Stimulated activated CD4-positive, alpha-beta T cell treated with anti-CD3 and anti-CD28 coated beads, Interleukin-4, amount 100 ng/mL, for 1 hour (primary cell): ENCODE measurements around the gene CHGA.

Source experiments
- DNase-seq: peaks from one replicate; pipeline ENCODE4 v3.0.0-alpha.2; 2020

CHGA gene

DNA sequence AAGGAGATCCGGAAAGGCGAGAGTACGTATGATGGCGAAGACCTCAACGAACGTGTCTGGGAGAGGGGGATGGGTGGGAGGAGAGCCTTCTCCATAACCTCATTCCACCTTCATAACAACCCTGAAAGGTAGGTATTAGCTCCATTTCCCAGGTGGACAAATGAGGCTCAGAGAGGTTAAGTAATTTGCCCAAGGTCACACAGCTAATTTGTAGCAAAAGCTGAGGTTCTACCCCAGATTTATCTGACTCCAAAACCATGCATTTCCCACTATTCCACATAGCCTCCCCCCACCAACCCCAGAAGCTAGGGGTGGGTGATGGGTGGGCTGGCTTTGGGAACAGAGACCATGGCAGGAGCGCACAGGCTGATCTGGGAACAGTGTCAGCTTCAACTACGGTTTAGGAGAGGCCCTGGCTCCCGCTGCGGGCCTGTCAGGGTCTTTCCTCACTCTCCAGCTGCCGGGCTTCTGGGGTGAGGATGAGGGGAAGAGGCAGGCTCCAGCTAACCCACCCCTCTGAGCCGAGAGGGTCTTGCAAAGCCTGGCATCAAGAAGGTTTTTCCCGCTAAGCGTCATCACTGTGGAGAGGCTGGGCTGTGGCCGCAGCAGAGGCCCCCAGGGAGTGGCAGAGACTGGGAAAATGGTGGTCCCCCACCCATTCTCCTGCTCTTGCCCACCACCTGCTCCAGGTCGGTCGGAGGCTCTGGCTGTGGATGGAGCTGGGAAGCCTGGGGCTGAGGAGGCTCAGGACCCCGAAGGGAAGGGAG, 8.9 kb downstream of the CHGA start:
- DNase-seq = no peak

DNA sequence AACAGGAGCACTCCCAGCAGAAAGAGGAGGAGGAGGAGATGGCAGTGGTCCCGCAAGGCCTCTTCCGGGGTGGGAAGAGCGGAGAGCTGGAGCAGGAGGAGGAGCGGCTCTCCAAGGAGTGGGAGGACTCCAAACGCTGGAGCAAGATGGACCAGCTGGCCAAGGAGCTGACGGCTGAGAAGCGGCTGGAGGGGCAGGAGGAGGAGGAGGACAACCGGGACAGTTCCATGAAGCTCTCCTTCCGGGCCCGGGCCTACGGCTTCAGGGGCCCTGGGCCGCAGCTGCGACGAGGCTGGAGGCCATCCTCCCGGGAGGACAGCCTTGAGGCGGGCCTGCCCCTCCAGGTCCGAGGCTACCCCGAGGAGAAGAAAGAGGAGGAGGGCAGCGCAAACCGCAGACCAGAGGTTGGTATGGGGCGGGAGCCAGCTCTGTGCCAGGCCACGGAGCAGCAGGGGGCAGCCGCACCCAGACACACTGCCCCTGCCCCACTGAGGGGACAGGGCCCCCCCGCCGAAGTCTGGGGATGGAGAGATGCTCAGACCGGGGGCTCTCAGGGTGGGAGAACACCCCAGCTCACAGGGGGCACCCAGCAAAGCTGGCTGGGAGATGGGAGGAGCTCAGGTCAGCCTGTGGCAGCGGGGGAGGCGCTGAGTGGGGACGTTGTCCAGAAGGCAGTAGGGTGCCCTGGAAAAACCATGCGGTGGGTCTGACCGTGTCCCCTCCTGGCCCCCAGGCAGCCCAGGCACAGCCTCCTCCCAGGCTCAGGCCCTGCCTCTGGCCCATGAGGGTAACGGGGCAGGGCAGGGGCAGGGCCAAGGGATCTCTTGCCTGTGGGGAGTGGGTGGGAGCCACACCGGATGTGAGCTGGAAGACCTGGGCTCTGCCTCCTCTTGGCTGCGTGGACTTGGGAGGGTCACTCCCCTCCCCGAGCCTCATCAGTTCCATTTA, 9.8 kb downstream of the CHGA start:
- no peak for DNase-seq

DNA sequence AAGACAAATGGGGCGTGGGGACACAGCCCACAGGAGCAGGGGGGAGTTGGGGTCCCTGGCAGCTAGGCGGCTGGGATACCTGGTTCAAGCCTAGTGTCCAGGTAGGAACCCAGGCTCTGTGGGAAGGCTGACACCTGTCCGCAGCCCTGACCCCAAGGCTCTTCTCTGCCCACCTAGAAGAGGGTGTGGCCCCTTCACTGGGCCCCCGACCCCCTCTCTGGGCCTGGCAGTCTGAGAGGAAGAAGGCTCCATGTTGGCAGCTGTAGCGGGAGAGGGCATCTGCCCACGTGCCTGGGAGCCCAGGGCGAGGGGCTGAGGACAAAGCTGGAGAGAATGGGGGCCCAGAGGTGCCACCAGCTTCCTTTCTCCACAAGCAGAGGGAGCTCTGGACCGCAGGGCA, 10.5 kb downstream of the CHGA start:
- no peak for DNase-seq

DNA sequence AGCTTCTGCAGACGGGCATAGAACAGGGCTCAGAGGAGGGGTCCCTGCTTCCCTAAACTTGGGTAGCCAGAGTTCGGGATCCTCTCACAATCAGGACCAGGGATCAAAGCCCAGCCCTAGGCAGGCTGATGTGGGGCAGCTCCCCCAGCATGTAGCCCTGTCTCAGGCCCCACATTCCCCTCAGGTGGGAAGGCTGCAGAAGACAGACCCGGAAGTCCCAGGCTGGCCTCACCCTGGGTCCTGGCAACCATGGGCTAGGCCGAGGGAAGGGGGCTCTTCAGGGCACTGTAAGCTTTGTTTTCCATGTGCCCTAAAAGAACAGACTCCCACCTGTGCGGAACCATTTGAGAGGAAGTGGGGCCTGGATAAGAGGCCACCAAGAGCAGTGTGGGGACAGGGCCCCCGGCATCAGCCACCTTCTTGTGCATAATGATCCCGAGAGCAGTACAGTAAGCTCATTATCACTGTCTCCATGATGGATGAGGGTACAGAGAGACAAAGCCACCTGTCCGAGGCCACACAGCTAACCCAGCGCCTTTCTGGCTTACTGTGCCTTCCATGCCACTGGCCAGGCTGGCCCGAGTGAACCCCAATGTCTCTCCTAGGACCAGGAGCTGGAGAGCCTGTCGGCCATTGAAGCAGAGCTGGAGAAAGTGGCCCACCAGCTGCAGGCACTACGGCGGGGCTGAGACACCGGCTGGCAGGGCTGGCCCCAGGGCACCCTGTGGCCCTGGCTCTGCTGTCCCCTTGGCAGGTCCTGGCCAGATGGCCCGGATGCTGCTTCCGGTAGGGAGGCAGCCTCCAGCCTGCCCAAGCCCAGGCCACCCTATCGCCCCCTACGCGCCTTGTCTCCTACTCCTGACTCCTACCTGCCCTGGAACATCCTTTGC, 11.5 kb downstream of the CHGA start:
- DNase-seq = no peak

- no peak for DNase-seq
Measured at GRCh38 chr14:92935446-92935845, 12.5 kb downstream of the CHGA start.

GRCh38 chr14:92936085-92936484, 13.1 kb downstream of the CHGA start:
- no peak for DNase-seq

GRCh38 chr14:92937051-92937937, 14.3 kb downstream of the CHGA start:
- no peak for DNase-seq

- DNase-seq = no peak
Measured at GRCh38 chr14:92938235-92938875, 15.4 kb downstream of the CHGA start.

- DNase-seq = no peak
Measured at GRCh38 chr14:92938890-92939671, 16.1 kb downstream of the CHGA start.

GRCh38 chr14:92939699-92940098, 16.7 kb downstream of the CHGA start:
- no peak for DNase-seq

DNA sequence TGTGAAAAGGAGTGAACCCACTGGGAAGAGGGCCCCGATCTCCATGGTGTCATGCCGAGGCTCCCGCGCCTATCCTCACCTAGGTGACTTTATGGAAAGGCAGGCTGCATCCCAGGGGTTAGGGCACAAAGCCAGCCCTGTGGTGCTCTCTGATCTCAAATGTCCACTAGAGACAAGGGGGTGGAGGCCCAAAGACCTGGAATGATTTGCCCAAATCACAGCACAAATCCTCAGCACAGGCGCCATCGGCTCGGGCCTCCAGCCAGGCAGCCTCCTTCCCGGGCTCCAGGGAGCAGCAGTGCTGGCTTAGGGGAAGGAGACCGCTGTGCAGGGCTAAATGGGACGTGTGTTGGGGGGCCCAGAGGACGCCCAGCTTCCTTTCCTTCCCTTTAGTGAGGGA, 17.6 kb downstream of the CHGA start:
- DNase-seq = no peak

- DNase-seq = no peak
Measured at GRCh38 chr14:92941531-92941930, 18.6 kb downstream of the CHGA start.

GRCh38 chr14:92942136-92942535, 19.2 kb downstream of the CHGA start:
- DNase-seq = no peak

GRCh38 chr14:92942576-92942975, 19.6 kb downstream of the CHGA start:
- no peak for DNase-seq

- DNase-seq = no peak
Measured at GRCh38 chr14:92942976-92943710, 20.2 kb downstream of the CHGA start.

DNA sequence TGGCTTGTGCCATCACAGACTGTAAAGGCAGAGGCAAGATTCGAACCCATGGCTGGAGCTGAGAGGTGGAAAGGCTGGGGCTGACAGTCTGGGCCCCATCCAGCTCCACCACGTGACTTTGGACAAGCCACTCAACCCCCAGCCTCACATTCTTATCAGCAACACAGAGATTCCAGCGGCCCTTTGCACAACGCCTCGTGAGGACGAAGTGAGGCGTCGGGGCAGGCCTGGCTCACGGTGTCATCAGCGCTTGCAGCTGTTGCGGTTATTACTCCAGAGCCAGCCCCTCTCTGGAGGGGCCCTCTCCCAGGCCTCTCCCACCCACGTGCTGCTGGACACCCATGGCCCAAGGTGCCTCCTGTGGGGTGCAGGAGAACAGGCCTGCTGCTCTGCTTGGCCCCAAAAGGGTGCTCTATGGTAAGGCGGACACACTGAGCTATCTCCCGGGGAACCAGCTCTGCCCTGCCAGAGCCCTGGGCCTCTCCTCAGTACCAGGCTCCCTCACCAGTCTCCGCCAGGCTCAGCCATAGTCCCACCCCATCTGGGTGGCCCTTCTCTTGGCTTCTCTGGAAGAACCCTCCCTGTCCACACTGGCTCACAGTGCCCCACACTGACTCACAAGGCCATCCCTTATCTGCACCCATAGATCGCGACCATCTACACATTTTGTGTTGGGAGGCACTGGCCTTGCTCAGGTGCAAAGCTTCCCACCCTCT, 21.1 kb downstream of the CHGA start:
- DNase-seq = no peak

DNA sequence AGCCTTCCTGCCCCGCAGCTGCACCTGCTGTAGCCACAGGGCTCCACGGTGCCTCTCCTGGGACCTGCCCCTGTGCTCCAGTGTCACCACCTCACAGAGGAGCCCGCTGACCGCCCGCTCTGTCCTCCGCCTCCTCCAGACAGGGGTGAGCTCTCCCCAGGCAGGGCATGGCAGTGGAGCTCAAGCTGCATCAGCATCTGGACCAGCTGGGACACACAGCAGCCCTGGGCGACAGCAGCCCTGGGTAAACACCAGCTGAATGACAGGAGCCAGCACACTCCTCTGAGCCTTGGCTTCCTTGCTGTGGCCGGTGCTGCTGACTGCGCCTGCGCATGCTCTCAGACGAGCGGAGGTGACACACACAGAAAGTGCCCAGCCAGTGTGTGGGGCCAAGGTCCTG, 22.0 kb downstream of the CHGA start:
- DNase-seq = no peak

DNA sequence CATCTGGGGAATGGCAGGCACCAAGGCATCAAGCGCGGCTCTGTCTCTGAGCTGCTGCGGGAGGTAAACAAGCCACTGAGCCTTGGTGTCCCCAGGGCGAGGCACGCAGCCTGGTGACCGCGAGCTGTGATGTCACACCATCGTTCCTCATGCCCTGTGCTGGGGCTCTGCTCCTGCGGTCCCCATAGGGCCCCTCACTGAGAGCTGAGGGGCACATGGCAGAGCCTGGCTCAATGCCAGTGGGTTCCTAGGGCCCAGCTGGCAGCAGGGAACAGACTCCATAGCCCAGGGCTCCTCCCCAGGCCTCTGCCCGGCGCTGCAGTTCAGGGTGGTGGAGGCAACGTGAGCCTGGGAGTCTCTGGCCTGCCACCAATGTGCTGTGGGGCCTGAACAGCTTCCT, 22.6 kb downstream of the CHGA start:
- DNase-seq = no peak
